ENCODE data around the gene SRCAP.
"Not testable (repeated sequence)": the region's sequence is repeated elsewhere in the genome, so short reads cannot be mapped to it uniquely, and the experiment has no call there.

The SRCAP gene

GRCh38 chr16:30697264-30698138 is 1.5 kb upstream of the SRCAP start:
- DNase-seq (ENCODE audit: low read depth in 2 of 2, low spot score in 1 of 2): no peak

- peak; percentile 96 to 98 for DNase-seq (ENCODE audit: low read depth in 2 of 2, low spot score in 1 of 2)
Measured at GRCh38 chr16:30698139-30698815, 694 bp upstream of the SRCAP start.

GRCh38 chr16:30699615-30700099 is 686 bp downstream of the SRCAP start:
- no peak for DNase-seq (ENCODE audit: low read depth in 2 of 2, low spot score in 1 of 2)

GRCh38 chr16:30700491-30700890 is 1.5 kb downstream of the SRCAP start:
- no peak for DNase-seq (ENCODE audit: low read depth in 2 of 2, low spot score in 1 of 2)

- DNase-seq (ENCODE audit: low read depth in 2 of 2, low spot score in 1 of 2): no peak
Measured at GRCh38 chr16:30700971-30701370, 2.0 kb downstream of the SRCAP start.

GRCh38 chr16:30703071-30703470 is 4.1 kb downstream of the SRCAP start:
- DNase-seq (ENCODE audit: low read depth in 2 of 2, low spot score in 1 of 2): not testable (repeated sequence)

GRCh38 chr16:30703971-30704370 is 5.0 kb downstream of the SRCAP start:
- no peak for DNase-seq (ENCODE audit: low read depth in 2 of 2, low spot score in 1 of 2)

- DNase-seq (ENCODE audit: low read depth in 2 of 2, low spot score in 1 of 2): no peak
Measured at GRCh38 chr16:30706046-30706445, 7.1 kb downstream of the SRCAP start.

- DNase-seq (ENCODE audit: low read depth in 2 of 2, low spot score in 1 of 2): no peak
Measured at GRCh38 chr16:30710971-30711370, 12.0 kb downstream of the SRCAP start.

GRCh38 chr16:30711712-30712111 is 12.7 kb downstream of the SRCAP start:
- no peak for DNase-seq (ENCODE audit: low read depth in 2 of 2, low spot score in 1 of 2)

GRCh38 chr16:30715750-30716445 is 16.9 kb downstream of the SRCAP start:
- peak in 1 of 2 donors; percentile 27 for DNase-seq (ENCODE audit: low read depth in 2 of 2, low spot score in 1 of 2)

GRCh38 chr16:30720086-30720485 is 21.1 kb downstream of the SRCAP start:
- DNase-seq (ENCODE audit: low read depth in 2 of 2, low spot score in 1 of 2): no peak

- DNase-seq (ENCODE audit: low read depth in 2 of 2, low spot score in 1 of 2): no peak
Measured at GRCh38 chr16:30720694-30721093, 21.7 kb downstream of the SRCAP start.

- no peak for DNase-seq (ENCODE audit: low read depth in 2 of 2, low spot score in 1 of 2)
Measured at GRCh38 chr16:30721167-30721566, 22.2 kb downstream of the SRCAP start.

GRCh38 chr16:30721606-30722005 is 22.6 kb downstream of the SRCAP start:
- no peak for DNase-seq (ENCODE audit: low read depth in 2 of 2, low spot score in 1 of 2)

GRCh38 chr16:30722443-30722842 is 23.5 kb downstream of the SRCAP start:
- DNase-seq (ENCODE audit: low read depth in 2 of 2, low spot score in 1 of 2): no peak

GRCh38 chr16:30722916-30723315 is 23.9 kb downstream of the SRCAP start:
- DNase-seq (ENCODE audit: low read depth in 2 of 2, low spot score in 1 of 2): no peak

- no peak for DNase-seq (ENCODE audit: low read depth in 2 of 2, low spot score in 1 of 2)
Measured at GRCh38 chr16:30723725-30724355, 24.9 kb downstream of the SRCAP start.

GRCh38 chr16:30724641-30725417 is 25.9 kb downstream of the SRCAP start:
- DNase-seq (ENCODE audit: low read depth in 2 of 2, low spot score in 1 of 2): no peak

GRCh38 chr16:30725418-30725792 is 26.4 kb downstream of the SRCAP start:
- no peak for DNase-seq (ENCODE audit: low read depth in 2 of 2, low spot score in 1 of 2)
